HepG2 (cell line): ENCODE results near the gene LANCL1. TPM values are rescaled to one million over a fixed set of nuclear protein-coding genes. Genes with fewer than 3 reads are reported as not detected.

ENCODE experiments used
- AKNA ChIP-seq: sonication (generic); formaldehyde crosslinking; IDR thresholded peaks from 2 replicates; pipeline ENCODE4 v1.4.0; 2020; ENCODE audit warnings: missing genetic modification reagents, borderline replicate concordance
- BRCA1 ChIP-seq: sonication (generic); formaldehyde crosslinking; IDR thresholded peaks from 2 replicates; pipeline ENCODE4 v1.4.0; 2020; ENCODE audit warnings: missing genetic modification reagents
- FOXP4 ChIP-seq: sonication (generic); formaldehyde crosslinking; IDR thresholded peaks from 2 replicates; pipeline ENCODE4 v1.4.0; 2020; ENCODE audit warnings: missing genetic modification reagents
- GATAD1 ChIP-seq: IDR thresholded peaks from 2 replicates; pipeline ENCODE4 v1.6.1; 2016; ENCODE audit warnings: missing genetic modification reagents, missing compliant biosample characterization
- HDAC2 ChIP-seq: sonication (generic); formaldehyde crosslinking; IDR thresholded peaks from 2 replicates; pipeline ENCODE4 v1.4.0; 2020; ENCODE audit warnings: missing genetic modification reagents
- JDP2 ChIP-seq: sonication (generic); formaldehyde crosslinking; IDR thresholded peaks from 2 replicates; pipeline ENCODE4 v1.8.1; 2022; ENCODE audit warnings: missing genetic modification reagents, borderline replicate concordance
- KLF13 ChIP-seq: sonication (generic); formaldehyde crosslinking; IDR thresholded peaks from 2 replicates; pipeline ENCODE4 v1.4.0; 2020; ENCODE audit warnings: mild to moderate bottlenecking, missing genetic modification reagents
- NR2F2 ChIP-seq: IDR thresholded peaks from 2 replicates; pipeline ENCODE4 v1.6.1; 2012; ENCODE audit warnings: low read depth, inconsistent platforms, borderline replicate concordance
- PHB2 ChIP-seq: fragments of 450-650 bp; IDR thresholded peaks from 2 replicates; pipeline ENCODE4 v1.6.1; 2018; ENCODE audit not compliant: partially characterized antibody
- PHF5A ChIP-seq: IDR thresholded peaks from one replicate; pipeline ENCODE4 v1.6.1; 2018; ENCODE audit warnings: low read depth, missing genetic modification reagents; ENCODE audit not compliant: unreplicated experiment
- POLR2AphosphoS2 ChIP-seq: IDR thresholded peaks from 2 replicates; pipeline ENCODE4 v1.6.1; 2011; ENCODE audit warnings: low read depth, low read length, improper control_type of control experiment
- RFXAP ChIP-seq: sonication (generic); formaldehyde crosslinking; IDR thresholded peaks from 2 replicates; pipeline ENCODE4 v1.4.0; 2020; ENCODE audit warnings: missing genetic modification reagents, borderline replicate concordance
- SKI ChIP-seq: fragments of 450-650 bp; IDR thresholded peaks from one replicate; pipeline ENCODE4 v1.6.1; 2018; ENCODE audit warnings: mild to moderate bottlenecking; ENCODE audit not compliant: partially characterized antibody
- TBX2 ChIP-seq: sonication (generic); formaldehyde crosslinking; IDR thresholded peaks from 2 replicates; pipeline ENCODE4 v1.5.0; 2020; ENCODE audit warnings: missing genetic modification reagents, mild to moderate bottlenecking, borderline replicate concordance
- ZBTB1 ChIP-seq: sonication (generic); formaldehyde crosslinking; IDR thresholded peaks from 2 replicates; pipeline ENCODE4 v1.4.0; 2020; ENCODE audit warnings: missing genetic modification reagents, borderline replicate concordance
- ZMAT3 ChIP-seq: sonication (generic); formaldehyde crosslinking; conservative IDR thresholded peaks from 2 replicates; pipeline ENCODE4 v1.7.0; 2021; ENCODE audit warnings: missing genetic modification reagents
- ZNF3 ChIP-seq: IDR thresholded peaks from 2 replicates; pipeline ENCODE4 v1.7.0; 2017; ENCODE audit warnings: inconsistent platforms
- ZNF572 ChIP-seq: sonication (generic); formaldehyde crosslinking; IDR thresholded peaks from 2 replicates; pipeline ENCODE4 v1.5.1; 2020; ENCODE audit warnings: mild to moderate bottlenecking, missing genetic modification reagents
- ZNF605 ChIP-seq: sonication (generic); formaldehyde crosslinking; IDR thresholded peaks from 2 replicates; pipeline ENCODE4 v1.8.0; 2022; ENCODE audit warnings: mild to moderate bottlenecking, missing genetic modification reagents
- ZNF674 ChIP-seq: sonication (generic); formaldehyde crosslinking; IDR thresholded peaks from 2 replicates; pipeline ENCODE4 v1.5.0; 2020; ENCODE audit warnings: low read depth, mild to moderate bottlenecking, missing genetic modification reagents
- ZNF775 ChIP-seq: sonication (generic); formaldehyde crosslinking; IDR thresholded peaks from 2 replicates; pipeline ENCODE4 v1.4.0; 2020; ENCODE audit warnings: missing genetic modification reagents, mild to moderate bottlenecking, moderate library complexity, borderline replicate concordance
- ZNF777 ChIP-seq: sonication (generic); formaldehyde crosslinking; IDR thresholded peaks from 2 replicates; pipeline ENCODE4 v1.4.0; 2020; ENCODE audit warnings: missing genetic modification reagents
- ZNF879 ChIP-seq: sonication (generic); formaldehyde crosslinking; IDR thresholded peaks from 2 replicates; pipeline ENCODE4 v1.8.1; 2023; ENCODE audit warnings: missing genetic modification reagents
- polyA plus RNA-seq, 8 experiments: library from polyadenylated mRNA; depleted of rRNA in 3 of 8; stranded (reverse) in 7 of 8; unstranded in 1 of 8; fragments of >200 nt; fragmentation: Illumina TruSeq in 4 of 8; extraction: Trizol in 4 of 8; gene quantifications; 2 replicates each; pipeline versions ENCODE4 v1.2.1 to v1.2.3, GENCODE V29; 2011 to 2016; ENCODE audit warnings: low read depth in 4 of 8, missing spikeins in 1 of 8, mixed read lengths in 1 of 8; ENCODE audit not compliant: insufficient read depth in 1 of 8
- total RNA-seq, 5 experiments: library from RNA; depleted of rRNA; stranded (reverse); fragments of >200 nt; fragmentation: Illumina TruSeq; extraction: Trizol; gene quantifications; 2 replicates each; pipeline ENCODE4 v1.2.3, GENCODE V29; 2016; ENCODE audit warnings: low read depth in 1 of 5
- TF ChIP-seq, protein P1 (sequence below): sonication (generic); formaldehyde crosslinking; IDR thresholded peaks from 2 replicates; pipeline ENCODE4 v1.4.0; 2020; ENCODE audit warnings: mild to moderate bottlenecking, missing genetic modification reagents

LANCL1 gene
- total and polyA plus RNA-seq, 2 of the 13 experiments (the other 11 are each of a cell fraction or from before 2014, with no cell fraction given) = 53.5 to 67.7 TPM

DNA sequence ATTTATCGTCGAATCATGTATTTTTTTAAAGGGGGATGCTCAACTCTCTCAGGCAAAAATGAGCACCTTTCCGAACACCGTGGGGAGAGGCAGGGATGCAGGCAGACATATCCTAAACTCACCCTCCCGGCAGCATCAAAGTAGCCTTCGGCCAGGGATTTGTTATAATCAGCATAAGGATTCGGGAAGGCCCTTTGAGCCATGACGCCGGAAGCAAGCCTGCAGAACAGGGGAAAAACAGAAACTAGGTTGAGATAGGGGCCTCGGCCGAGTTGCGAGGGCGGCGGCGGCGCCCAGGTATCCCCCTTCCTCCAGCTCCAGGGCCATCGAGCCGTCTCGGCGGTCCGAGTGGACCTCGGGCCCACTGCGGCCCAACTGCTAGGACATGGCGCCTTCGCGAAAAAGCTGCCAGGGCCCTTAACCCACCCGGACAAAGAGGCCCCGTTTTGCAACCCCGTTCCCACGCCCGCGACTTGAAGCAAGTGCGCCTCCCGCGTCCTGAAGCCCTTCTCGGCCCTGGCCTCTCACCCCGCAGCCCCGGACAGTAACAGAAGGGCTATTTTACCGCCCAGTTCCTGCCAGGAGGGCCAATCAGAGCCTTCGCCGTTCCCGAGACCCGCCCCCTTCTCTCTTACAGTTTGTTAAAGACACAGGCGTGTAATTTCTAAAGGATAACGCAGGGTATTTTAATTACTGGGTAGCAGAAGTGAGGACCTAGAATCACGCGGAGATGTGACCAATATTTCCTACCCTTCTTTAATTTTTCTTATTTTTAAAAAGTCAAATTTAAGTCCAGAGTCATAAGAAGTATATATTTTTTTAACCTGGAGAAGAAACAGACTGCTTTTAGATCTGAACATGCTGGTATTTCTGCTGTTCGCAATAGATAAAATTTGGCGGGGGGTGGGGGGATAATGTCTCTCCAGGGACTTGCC lies at the start of gene LANCL1 (continued):
- TF ChIP-seq PHB2 (no peak), ZNF572 (peak; percentile 90; the same call in 1 of the 2 replicates), HDAC2 (CRISPR knock-in tag) (peak; percentile 66; the same call in 1 of the 2 replicates), FOXP4 (no peak), BRCA1 (CRISPR knock-in tag) (no peak), JDP2 (no peak), SKI (no peak), NR2F2 (peak; percentile 80), KLF13 (CRISPR knock-in tag) (no peak), ZNF674 (0 out of 2 replicates have a peak, but pooled peaks have one; percentile 53), ZBTB1 (no peak), POLR2AphosphoS2 (no peak), ZNF3 (CRISPR knock-in tag) (peak; percentile 77), GATAD1 (CRISPR knock-in tag) (peak; percentile 76), ZNF777 (CRISPR knock-in tag) (no peak), TBX2 (CRISPR knock-in tag) (peak; percentile 83), PHF5A (CRISPR knock-in tag) (no peak), ZNF775 (no peak), ZNF879 (CRISPR knock-in tag) (0 out of 2 replicates have a peak, but pooled peaks have one; percentile 69), AKNA (CRISPR knock-in tag) (no peak; the same call in 1 of the 2 replicates), RFXAP (CRISPR knock-in tag) (peak; percentile 91), ZNF605 (peak; percentile 98), ZMAT3 (0 out of 2 replicates have a peak, but pooled peaks have one; percentile 64)
- TF ChIP-seq, protein P1, sequence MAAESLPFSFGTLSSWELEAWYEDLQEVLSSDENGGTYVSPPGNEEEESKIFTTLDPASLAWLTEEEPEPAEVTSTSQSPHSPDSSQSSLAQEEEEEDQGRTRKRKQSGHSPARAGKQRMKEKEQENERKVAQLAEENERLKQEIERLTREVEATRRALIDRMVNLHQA (CRISPR knock-in tag) = no peak
